NCI-H510A (cell line): Measurements from ENCODE around the gene DUSP22.

Source experiments
- DNase-seq: peaks from one replicate; lab custom pipeline; 2025; lab: John Stamatoyannopoulos, UW

DUSP22 gene

GRCh38 chr6:338815-339262, 46.6 kb downstream of the DUSP22 start:
- no peak for DNase-seq

- DNase-seq, result no peak
Measured at GRCh38 chr6:339480-339879, 47.2 kb downstream of the DUSP22 start.

GRCh38 chr6:340186-340955, 48.1 kb downstream of the DUSP22 start:
- DNase-seq, result no peak

GRCh38 chr6:340991-341827, 48.9 kb downstream of the DUSP22 start:
- no peak for DNase-seq

GRCh38 chr6:341914-342831, 49.9 kb downstream of the DUSP22 start:
- no peak for DNase-seq

GRCh38 chr6:342832-343179, 50.5 kb downstream of the DUSP22 start:
- DNase-seq, result no peak

- no peak for DNase-seq
Measured at GRCh38 chr6:343226-343935, 51.1 kb downstream of the DUSP22 start.

GRCh38 chr6:343960-344815, 51.9 kb downstream of the DUSP22 start:
- no peak for DNase-seq

GRCh38 chr6:344816-345340, 52.6 kb downstream of the DUSP22 start:
- DNase-seq, result no peak

GRCh38 chr6:345747-346385, 53.6 kb downstream of the DUSP22 start:
- DNase-seq, result no peak

- no peak for DNase-seq
Measured at GRCh38 chr6:346386-347030, 54.2 kb downstream of the DUSP22 start.

GRCh38 chr6:347232-347631, 54.9 kb downstream of the DUSP22 start:
- no peak for DNase-seq

- no peak for DNase-seq
Measured at GRCh38 chr6:347951-348859, 55.9 kb downstream of the DUSP22 start.

- no peak for DNase-seq
Measured at GRCh38 chr6:348860-349396, 56.6 kb downstream of the DUSP22 start.

- no peak for DNase-seq
Measured at GRCh38 chr6:349491-349921, 57.2 kb downstream of the DUSP22 start.

GRCh38 chr6:350371-350770, 58.1 kb downstream of the DUSP22 start:
- DNase-seq, result no peak

GRCh38 chr6:351011-351866, 59.0 kb downstream of the DUSP22 start:
- DNase-seq, result no peak
